ENCODE data around the gene ITIH2.
"Not testable (repeated sequence)": the region's sequence is repeated elsewhere in the genome, so short reads cannot be mapped to it uniquely, and the experiment has no call there.

The ITIH2 gene

GRCh38 chr10:7686351-7687171, 16.6 kb upstream of the ITIH2 start:
- H2AFZ ChIP-seq (ENCODE audit: low read length) = peak overlapping the region; percentile 70; the same call in 1 of the 2 replicates
- H4K20me1 ChIP-seq (ENCODE audit: insufficient read depth, low read length, poor library complexity, severe bottlenecking) = no peaks in the 10 kb centered on the region
- H3K27me3 ChIP-seq (ENCODE audit: insufficient read depth, low read length, poor library complexity, severe bottlenecking) = no peaks in the 10 kb centered on the region
- H3K4me3 ChIP-seq (ENCODE audit: low read length, poor library complexity, severe bottlenecking) = no peak overlapping the region
- H3K36me3 ChIP-seq (ENCODE audit: insufficient read depth, low read length) = no peaks in the 10 kb centered on the region
- no peak for TF ChIP-seq EZH2phosphoT487 (IDR thresholded peaks at IDR 0.05; ENCODE audit: borderline replicate concordance)
- TF ChIP-seq CTCF (conservative IDR thresholded peaks at IDR 0.05; ENCODE audit: low read length) = no peak
- no peak overlapping the region for H3K9ac ChIP-seq (ENCODE audit: low read depth, low read length, poor library complexity, severe bottlenecking)
- no peaks in the 10 kb centered on the region for H3F3A ChIP-seq (ENCODE audit: low read depth)
- H3K9me2 ChIP-seq (replicated peaks; ENCODE audit: low read depth, low read length) = no peaks in the 10 kb centered on the region
- H3K4me1 ChIP-seq (ENCODE audit: insufficient read depth, low read length, poor library complexity, severe bottlenecking) = no peaks in the 10 kb centered on the region
- peak overlapping the region; percentile 13 for H3K4me2 ChIP-seq (ENCODE audit: low read depth, low read length, poor library complexity, severe bottlenecking)
- no peaks in the 10 kb centered on the region for H3K79me2 ChIP-seq (ENCODE audit: insufficient read depth, low read length)
- H3K9me3 ChIP-seq (ENCODE audit: insufficient read depth, low read depth, low read length) = no peaks in the 10 kb centered on the region

GRCh38 chr10:7687228-7687907, 15.7 kb upstream of the ITIH2 start:
- Histone ChIP-seq H4K20me1 (ENCODE audit: insufficient read depth, low read length, poor library complexity, severe bottlenecking) (no peaks in the 10 kb centered on the region), H3K4me1 (ENCODE audit: insufficient read depth, low read length, poor library complexity, severe bottlenecking) (no peaks in the 10 kb centered on the region), H3K79me2 (ENCODE audit: insufficient read depth, low read length) (no peaks in the 10 kb centered on the region), H3K36me3 (ENCODE audit: insufficient read depth, low read length) (no peaks in the 10 kb centered on the region), H3K4me3 (ENCODE audit: low read length, poor library complexity, severe bottlenecking) (no peak overlapping the region), H3K9ac (ENCODE audit: low read depth, low read length, poor library complexity, severe bottlenecking) (no peak overlapping the region), H3K9me3 (ENCODE audit: insufficient read depth, low read depth, low read length) (no peaks in the 10 kb centered on the region), H3K27me3 (ENCODE audit: insufficient read depth, low read length, poor library complexity, severe bottlenecking) (no peaks in the 10 kb centered on the region), H3K9me2 (replicated peaks; ENCODE audit: low read depth, low read length) (no peaks in the 10 kb centered on the region), H3F3A (ENCODE audit: low read depth) (no peaks in the 10 kb centered on the region), H3K4me2 (ENCODE audit: low read depth, low read length, poor library complexity, severe bottlenecking) (peak overlapping the region; percentile 13), H2AFZ (ENCODE audit: low read length) (peak overlapping the region; percentile 70; the same call in 1 of the 2 replicates)
- TF ChIP-seq EZH2phosphoT487 (IDR thresholded peaks at IDR 0.05; ENCODE audit: borderline replicate concordance) (no peak), CTCF (conservative IDR thresholded peaks at IDR 0.05; ENCODE audit: low read length) (peak; percentile 99)

DNA sequence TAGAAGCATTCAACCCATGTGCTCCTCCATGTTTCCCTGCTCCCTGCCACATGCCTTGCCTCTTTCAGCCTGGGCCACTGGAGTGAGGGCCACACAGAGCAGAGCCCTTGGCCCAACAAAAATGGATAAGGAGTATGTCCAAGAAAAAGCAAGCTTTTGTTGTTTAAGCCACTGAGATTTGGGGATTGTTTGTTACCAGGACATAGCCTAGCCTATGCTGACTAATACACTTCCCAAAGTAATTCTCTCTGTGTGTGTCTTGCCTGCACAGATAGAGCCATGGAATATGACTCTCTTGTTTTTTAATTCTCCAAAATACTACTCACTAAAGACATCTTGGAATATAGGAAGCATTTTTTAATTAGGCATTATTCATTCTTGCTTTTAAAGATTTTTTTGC, 13.5 kb upstream of the ITIH2 start:
- Histone ChIP-seq H3K9ac (ENCODE audit: low read depth, low read length, poor library complexity, severe bottlenecking) (no peak overlapping the region), H3K36me3 (ENCODE audit: insufficient read depth, low read length) (no peaks in the 10 kb centered on the region), H3F3A (ENCODE audit: low read depth) (no peaks in the 10 kb centered on the region), H3K9me2 (replicated peaks; ENCODE audit: low read depth, low read length) (no peaks in the 10 kb centered on the region), H3K4me1 (ENCODE audit: insufficient read depth, low read length, poor library complexity, severe bottlenecking) (no peaks in the 10 kb centered on the region), H3K4me3 (ENCODE audit: low read length, poor library complexity, severe bottlenecking) (no peak overlapping the region), H3K4me2 (ENCODE audit: low read depth, low read length, poor library complexity, severe bottlenecking) (no peak overlapping the region), H2AFZ (ENCODE audit: low read length) (no peak overlapping the region), H3K79me2 (ENCODE audit: insufficient read depth, low read length) (no peaks in the 10 kb centered on the region), H3K27me3 (ENCODE audit: insufficient read depth, low read length, poor library complexity, severe bottlenecking) (no peaks in the 10 kb centered on the region), H4K20me1 (ENCODE audit: insufficient read depth, low read length, poor library complexity, severe bottlenecking) (no peaks in the 10 kb centered on the region), H3K9me3 (ENCODE audit: insufficient read depth, low read depth, low read length) (no peaks in the 10 kb centered on the region; the same call in 1 of the 2 replicates)
- no peak for TF ChIP-seq CTCF (conservative IDR thresholded peaks at IDR 0.05; ENCODE audit: low read length)
- no peak for TF ChIP-seq EZH2phosphoT487 (IDR thresholded peaks at IDR 0.05; ENCODE audit: borderline replicate concordance)

- H3K9me3 ChIP-seq (ENCODE audit: insufficient read depth, low read depth, low read length); H3K9me2 ChIP-seq (replicated peaks; ENCODE audit: low read depth, low read length); H3F3A ChIP-seq (ENCODE audit: low read depth); H3K4me3 ChIP-seq (ENCODE audit: low read length, poor library complexity, severe bottlenecking); H3K27me3 ChIP-seq (ENCODE audit: insufficient read depth, low read length, poor library complexity, severe bottlenecking); H3K9ac ChIP-seq (ENCODE audit: low read depth, low read length, poor library complexity, severe bottlenecking); H3K4me1 ChIP-seq (ENCODE audit: insufficient read depth, low read length, poor library complexity, severe bottlenecking); H3K4me2 ChIP-seq (ENCODE audit: low read depth, low read length, poor library complexity, severe bottlenecking); H4K20me1 ChIP-seq (ENCODE audit: insufficient read depth, low read length, poor library complexity, severe bottlenecking); H3K36me3 ChIP-seq (ENCODE audit: insufficient read depth, low read length); H3K79me2 ChIP-seq (ENCODE audit: insufficient read depth, low read length); H2AFZ ChIP-seq (ENCODE audit: low read length): not testable (repeated sequence)
Measured at GRCh38 chr10:7690885-7691597, 12.1 kb upstream of the ITIH2 start.

- H3K36me3 ChIP-seq (ENCODE audit: insufficient read depth, low read length); H3K9me2 ChIP-seq (replicated peaks; ENCODE audit: low read depth, low read length); H4K20me1 ChIP-seq (ENCODE audit: insufficient read depth, low read length, poor library complexity, severe bottlenecking); H3K79me2 ChIP-seq (ENCODE audit: insufficient read depth, low read length); H3F3A ChIP-seq (ENCODE audit: low read depth); H3K27me3 ChIP-seq (ENCODE audit: insufficient read depth, low read length, poor library complexity, severe bottlenecking); H3K4me2 ChIP-seq (ENCODE audit: low read depth, low read length, poor library complexity, severe bottlenecking); H3K4me3 ChIP-seq (ENCODE audit: low read length, poor library complexity, severe bottlenecking); H3K4me1 ChIP-seq (ENCODE audit: insufficient read depth, low read length, poor library complexity, severe bottlenecking); H3K9me3 ChIP-seq (ENCODE audit: insufficient read depth, low read depth, low read length); H2AFZ ChIP-seq (ENCODE audit: low read length); H3K9ac ChIP-seq (ENCODE audit: low read depth, low read length, poor library complexity, severe bottlenecking): not testable (repeated sequence)
Measured at GRCh38 chr10:7692368-7692767, 10.7 kb upstream of the ITIH2 start.

All from Loucy (cell line).